ENCODE measurements around the gene PNMA5. TPM values are rescaled to one million over a fixed set of nuclear protein-coding genes. Genes with fewer than 3 reads are reported as not detected.
A peak's percentile ranks its signal among the peaks of the same experiment; 100 is the strongest.

Gene PNMA5
- polyA plus RNA-seq, 3 donors = 0.06 to 2.1 TPM; not detected in 1

DNA sequence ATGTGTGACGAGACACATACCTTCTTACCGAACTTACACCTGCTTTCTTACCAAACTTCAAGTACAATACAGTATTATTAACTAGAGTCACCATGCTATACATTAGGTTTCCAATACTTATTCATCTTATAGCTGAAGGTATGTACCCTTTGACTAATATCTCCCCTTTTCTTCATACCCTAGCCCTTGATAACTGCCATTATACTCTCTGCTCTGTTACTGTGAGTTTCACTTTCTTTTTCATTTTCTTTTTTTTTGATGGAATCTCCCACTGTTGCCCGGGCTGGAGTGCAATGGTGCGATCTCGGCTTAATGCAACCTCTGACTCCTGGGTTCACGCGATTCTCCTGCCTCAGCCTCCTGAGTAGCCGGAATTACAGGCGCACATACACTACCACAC lies 3.4 kb upstream of the PNMA5 start:
- Histone ChIP-seq H4K20me1 (ENCODE audit: insufficient read depth, low read length) (no peaks in the 10 kb centered on the region), H3K4me3 (replicated peaks in 1 of 3; ENCODE audit: low read depth in 2 of 3, low read length in 3 of 3) (no peak overlapping the region), H3K79me2 (ENCODE audit: insufficient read depth, low read length) (no peaks in the 10 kb centered on the region), H3K27ac (ENCODE audit: low read depth in 1 of 2, low read length in 2 of 2) (no peak overlapping the region), H2AFZ (ENCODE audit: insufficient read depth, low read depth, low read length, poor library complexity, severe bottlenecking) (no peak overlapping the region), H3K4me1 (ENCODE audit: control insufficient read depth in 1 of 2, insufficient read depth in 2 of 2, low read length in 2 of 2) (peaks cover 4% of the 10 kb centered on the region in 2 donors), H3K36me3 (replicated peaks in 1 of 2; ENCODE audit: control insufficient read depth in 1 of 2, insufficient read depth in 2 of 2, low read length in 2 of 2) (no peaks in the 10 kb centered on the region), H3K4me2 (replicated peaks; ENCODE audit: extremely low read depth, low read length, poor library complexity, severe bottlenecking) (no peak overlapping the region), H3K27me3 (ENCODE audit: control insufficient read depth in 2 of 2, insufficient read depth in 2 of 2, low read length in 2 of 2) (peaks cover 0 to 4% of the 10 kb centered on the region in 2 donors), H3K9me3 (replicated peaks in 1 of 2; ENCODE audit: control insufficient read depth in 1 of 2, insufficient read depth in 1 of 2, low read length in 2 of 2) (no peaks in the 10 kb centered on the region), H3K9ac (ENCODE audit: insufficient read depth, low read length, poor library complexity, severe bottlenecking) (no peak overlapping the region)
- no CpG with 5 or more reads among the region's 9 CpGs for WGBS (ENCODE audit: insufficient coverage)
- intact Hi-C loops (cut with micrococcal nuclease) = no loop called here
- no peak for DNase-seq
- TF ChIP-seq, protein P1, sequence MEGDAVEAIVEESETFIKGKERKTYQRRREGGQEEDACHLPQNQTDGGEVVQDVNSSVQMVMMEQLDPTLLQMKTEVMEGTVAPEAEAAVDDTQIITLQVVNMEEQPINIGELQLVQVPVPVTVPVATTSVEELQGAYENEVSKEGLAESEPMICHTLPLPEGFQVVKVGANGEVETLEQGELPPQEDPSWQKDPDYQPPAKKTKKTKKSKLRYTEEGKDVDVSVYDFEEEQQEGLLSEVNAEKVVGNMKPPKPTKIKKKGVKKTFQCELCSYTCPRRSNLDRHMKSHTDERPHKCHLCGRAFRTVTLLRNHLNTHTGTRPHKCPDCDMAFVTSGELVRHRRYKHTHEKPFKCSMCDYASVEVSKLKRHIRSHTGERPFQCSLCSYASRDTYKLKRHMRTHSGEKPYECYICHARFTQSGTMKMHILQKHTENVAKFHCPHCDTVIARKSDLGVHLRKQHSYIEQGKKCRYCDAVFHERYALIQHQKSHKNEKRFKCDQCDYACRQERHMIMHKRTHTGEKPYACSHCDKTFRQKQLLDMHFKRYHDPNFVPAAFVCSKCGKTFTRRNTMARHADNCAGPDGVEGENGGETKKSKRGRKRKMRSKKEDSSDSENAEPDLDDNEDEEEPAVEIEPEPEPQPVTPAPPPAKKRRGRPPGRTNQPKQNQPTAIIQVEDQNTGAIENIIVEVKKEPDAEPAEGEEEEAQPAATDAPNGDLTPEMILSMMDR (IDR thresholded peaks at IDR 0.05) = no peak
- H3K27ac Mint-ChIP-seq = peak overlapping the region in 1 of 7 donors; percentile 33
- peaks cover 0 to 10% (median 0%) of the 10 kb centered on the region in 7 donors for H3K9me3 Mint-ChIP-seq
- peaks cover 5% of the 10 kb centered on the region for H3K4me1 Mint-ChIP-seq
- H3K4me3 Mint-ChIP-seq = no peak overlapping the region
- H3K27me3 Mint-ChIP-seq (ENCODE audit: low read depth in 3 of 3) = peaks cover 0 to 10% (median 2%) of the 10 kb centered on the region in 3 donors
- H3K36me3 Mint-ChIP-seq = no peaks in the 10 kb centered on the region

DNA sequence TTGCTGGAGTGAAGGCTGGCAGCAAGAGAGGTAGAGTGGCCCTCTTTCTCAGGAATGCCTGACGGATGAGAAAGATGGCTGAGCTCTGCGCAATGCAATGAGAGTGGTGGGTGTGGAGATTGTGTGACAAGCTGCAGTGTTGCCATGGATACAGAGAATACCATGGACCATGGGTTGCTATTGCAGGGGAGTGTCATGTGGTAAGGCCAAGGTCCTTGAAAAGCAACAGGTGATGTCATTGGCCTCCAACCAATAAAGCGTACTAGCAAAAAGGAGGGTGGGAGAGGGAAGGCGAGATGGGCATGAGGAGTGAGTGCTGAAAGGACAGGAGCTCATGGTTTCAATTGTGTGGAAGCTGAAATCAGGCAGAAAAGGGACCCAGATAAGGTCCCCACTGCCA lies 1.8 kb downstream of the PNMA5 start:
- Mint-ChIP-seq H3K4me3 (peak overlapping the region in 1 of 2 donors; percentile 11), H3K27me3 (ENCODE audit: low read depth in 3 of 3) (peaks cover 0 to 9% (median 2%) of the 10 kb centered on the region in 3 donors), H3K27ac (peak overlapping the region in 4 of 7 donors; percentile 27 to 78 (median 60)), H3K4me1 (peaks cover 48% of the 10 kb centered on the region), H3K9me3 (peaks cover 0 to 7% (median 0%) of the 10 kb centered on the region in 7 donors), H3K36me3 (no peaks in the 10 kb centered on the region)
- H2AFZ ChIP-seq (ENCODE audit: insufficient read depth, low read depth, low read length, poor library complexity, severe bottlenecking) = peak overlapping the region; percentile 43
- TF ChIP-seq, protein P1 (IDR thresholded peaks at IDR 0.05) = no peak
- intact Hi-C loops (cut with micrococcal nuclease) = no loop called here
- no peak overlapping the region for H3K9ac ChIP-seq (ENCODE audit: insufficient read depth, low read length, poor library complexity, severe bottlenecking)
- DNase-seq = no peak
- no peak overlapping the region for H3K4me3 ChIP-seq (replicated peaks in 1 of 3; ENCODE audit: low read depth in 2 of 3, low read length in 3 of 3)
- no peaks in the 10 kb centered on the region for H3K79me2 ChIP-seq (ENCODE audit: insufficient read depth, low read length)
- no peaks in the 10 kb centered on the region for H3K27me3 ChIP-seq (ENCODE audit: control insufficient read depth in 2 of 2, insufficient read depth in 2 of 2, low read length in 2 of 2)
- H3K4me1 ChIP-seq (ENCODE audit: control insufficient read depth in 1 of 2, insufficient read depth in 2 of 2, low read length in 2 of 2) = peaks cover 51% of the 10 kb centered on the region in 2 donors
- no peaks in the 10 kb centered on the region for H4K20me1 ChIP-seq (ENCODE audit: insufficient read depth, low read length)
- no peak overlapping the region for H3K4me2 ChIP-seq (replicated peaks; ENCODE audit: extremely low read depth, low read length, poor library complexity, severe bottlenecking)
- peak overlapping the region; percentile 83 to 87 for H3K27ac ChIP-seq (ENCODE audit: low read depth in 1 of 2, low read length in 2 of 2)
- no peaks in the 10 kb centered on the region for H3K9me3 ChIP-seq (replicated peaks in 1 of 2; ENCODE audit: control insufficient read depth in 1 of 2, insufficient read depth in 1 of 2, low read length in 2 of 2)
- H3K36me3 ChIP-seq (replicated peaks in 1 of 2; ENCODE audit: control insufficient read depth in 1 of 2, insufficient read depth in 2 of 2, low read length in 2 of 2) = no peaks in the 10 kb centered on the region
- WGBS (ENCODE audit: insufficient coverage) = 100% methylated on average over 2 of the region's 4 CpGs

Measured in CD14-positive monocyte (primary cell).